A549 (cell line): Measurements from ENCODE around the gene PPP1R1B.

ENCODE experiments used
- MAZ ChIP-seq: fragments of 150-350 bp; IDR thresholded peaks from 2 replicates; pipeline ENCODE4 v1.6.1; 2014; ENCODE audit warnings: antibody characterized with exemption, low read depth, low read length, borderline replicate concordance
- POLR2A ChIP-seq: IDR thresholded peaks from 2 replicates; pipeline ENCODE4 v1.6.1; 2012; ENCODE audit warnings: mild to moderate bottlenecking, low read length
- TF ChIP-seq, protein P1 (sequence below): fragments of 250-450 bp; sonication (Bioruptor Pico); IDR thresholded peaks from 2 replicates; pipeline ENCODE4 v1.5.0; 2021; ENCODE audit warnings: mild to moderate bottlenecking, moderate library complexity, borderline replicate concordance

DNA sequence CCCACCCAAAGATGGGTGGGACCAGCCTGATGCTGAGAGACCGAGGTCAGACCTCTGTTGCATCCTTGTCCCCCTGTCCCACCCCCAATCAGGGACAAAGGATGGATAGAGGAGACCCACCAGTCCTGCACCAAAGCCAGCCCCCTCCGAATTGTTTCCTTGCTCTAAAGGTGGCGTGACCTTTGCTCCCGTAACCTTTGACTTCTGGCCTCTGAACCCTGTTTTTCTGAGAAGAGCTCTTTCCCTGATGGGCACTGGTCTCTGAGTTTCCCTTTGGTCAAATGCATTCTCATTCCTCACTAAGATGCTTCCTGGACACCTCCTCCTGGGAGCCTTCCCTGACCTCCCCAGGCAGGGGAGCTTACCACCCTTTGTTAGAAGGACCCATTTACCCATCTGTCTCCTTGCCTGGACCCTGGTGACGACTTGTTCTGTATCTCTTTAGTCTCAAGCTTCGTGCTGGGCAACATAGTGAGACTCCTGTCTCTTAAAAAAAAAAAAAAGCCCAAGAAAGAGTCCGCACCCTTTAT lies 13.8 kb upstream of the PPP1R1B start:
- TF ChIP-seq, protein P1, sequence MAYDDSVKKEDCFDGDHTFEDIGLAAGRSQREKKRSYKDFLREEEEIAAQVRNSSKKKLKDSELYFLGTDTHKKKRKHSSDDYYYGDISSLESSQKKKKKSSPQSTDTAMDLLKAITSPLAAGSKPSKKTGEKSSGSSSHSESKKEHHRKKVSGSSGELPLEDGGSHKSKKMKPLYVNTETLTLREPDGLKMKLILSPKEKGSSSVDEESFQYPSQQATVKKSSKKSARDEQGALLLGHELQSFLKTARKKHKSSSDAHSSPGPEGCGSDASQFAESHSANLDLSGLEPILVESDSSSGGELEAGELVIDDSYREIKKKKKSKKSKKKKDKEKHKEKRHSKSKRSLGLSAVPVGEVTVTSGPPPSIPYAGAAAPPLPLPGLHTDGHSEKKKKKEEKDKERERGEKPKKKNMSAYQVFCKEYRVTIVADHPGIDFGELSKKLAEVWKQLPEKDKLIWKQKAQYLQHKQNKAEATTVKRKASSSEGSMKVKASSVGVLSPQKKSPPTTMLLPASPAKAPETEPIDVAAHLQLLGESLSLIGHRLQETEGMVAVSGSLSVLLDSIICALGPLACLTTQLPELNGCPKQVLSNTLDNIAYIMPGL (CRISPR knock-in tag): no peak
- TF ChIP-seq MAZ (no peak), POLR2A (no peak)
